Epithelial cell of esophagus (primary cell): Measurements from ENCODE around the gene CD1E.

Source experiments
- DNase-seq: peaks from one replicate; pipeline ENCODE4 v3.0.0; 2010; ENCODE audit warnings: low read depth
- H3K4me3 ChIP-seq: 2 replicates; pipeline ENCODE4 v1.5.1; 2011; ENCODE audit warnings: mild to moderate bottlenecking, low read length, control low read depth
- CTCF ChIP-seq: IDR thresholded peaks from 2 replicates; pipeline ENCODE4 v1.5.1; 2011; ENCODE audit warnings: low read depth, mild to moderate bottlenecking, low read length, control low read depth, inconsistent platforms; ENCODE audit not compliant: insufficient read depth; ENCODE audit errors: missing control alignments

Gene CD1E

GRCh38 chr1:158329300-158329699 lies 24.4 kb upstream of the CD1E start:
- no peak for TF ChIP-seq CTCF
- no peak overlapping the region for H3K4me3 ChIP-seq
- no peak for DNase-seq

GRCh38 chr1:158329733-158330132 lies 24.0 kb upstream of the CD1E start:
- TF ChIP-seq CTCF = peak; percentile 35
- no peak overlapping the region for H3K4me3 ChIP-seq
- peak; percentile 25 for DNase-seq

- no peak for TF ChIP-seq CTCF
- no peak overlapping the region for H3K4me3 ChIP-seq
- no peak for DNase-seq
Measured at GRCh38 chr1:158330391-158331105, 23.1 kb upstream of the CD1E start.

- no peak for TF ChIP-seq CTCF
- H3K4me3 ChIP-seq = no peak overlapping the region
- DNase-seq = no peak
Measured at GRCh38 chr1:158331106-158331425, 22.6 kb upstream of the CD1E start.

GRCh38 chr1:158331481-158332150 lies 22.1 kb upstream of the CD1E start, which contains the start of gene CD1B:
CD1B (minus strand) TSS chr1:158331531; CDS start chr1:158331423, 108 bp downstream.
- no peak for DNase-seq

GRCh38 chr1:158333405-158334155 lies 20.1 kb upstream of the CD1E start:
- no peak for DNase-seq
- no peak overlapping the region for H3K4me3 ChIP-seq
- no peak for TF ChIP-seq CTCF

More at GRCh38 chr1:158331481-158332150, 22.1 kb upstream of the CD1E start, which contains the start of gene CD1B:
- TF ChIP-seq CTCF = no peak
- no peak within 1 kb of the TSS for H3K4me3 ChIP-seq
